Mucosa of descending colon (tissue), 3 donors: ENCODE data around the gene DMRTA1. TPM values are rescaled to one million over a fixed set of nuclear protein-coding genes. Genes with fewer than 3 reads are reported as not detected.

ENCODE experiments used
- ATAC-seq: fragments of 200-7000 bp; cut with Tn5 transposase; one replicate; pipeline ENCODE4 v1.9.1; 2020; ENCODE audit warnings: mild to moderate bottlenecking, moderate library complexity
- DNase-seq, 3 donors: peaks; one replicate each; pipeline ENCODE4 v3.0.0-alpha.2; 2020
- H3K36me3 ChIP-seq: fragments of 200-600 bp; one replicate; pipeline ENCODE4 v1.8.0; 2021; ENCODE audit warnings: low read depth, mild to moderate bottlenecking
- H3K4me1 ChIP-seq: fragments of 200-600 bp; one replicate; pipeline ENCODE4 v1.8.0; 2021; ENCODE audit warnings: low read depth, mild to moderate bottlenecking
- H3K4me3 ChIP-seq: fragments of 200-600 bp; one replicate; pipeline ENCODE4 v1.8.0; 2021; ENCODE audit warnings: mild to moderate bottlenecking
- H3K9me3 ChIP-seq: fragments of 200-600 bp; one replicate; pipeline ENCODE4 v1.8.0; 2021; ENCODE audit warnings: mild to moderate bottlenecking
- intact Hi-C, 2 donors: fragments of 100-400 bp; cut with DNase I in 1 of 2; cut with micrococcal nuclease in 1 of 2; formaldehyde crosslinking; loops; one replicate each; pipeline versions ENCODE4 v1.11.0 to v1.11.1; 2022; cut with DNase I, micrococcal nuclease
- total RNA-seq, 3 donors: library from RNA; stranded (reverse); fragmentation: NEBNext Ultra II Directional in 2 of 3; extraction: Animal tissue kit (Norgen Biotek cat#: 25700) in 2 of 3; gene quantifications; one replicate each; pipeline versions ENCODE4 v1.2.1 to v1.2.4, GENCODE V29; 2021 to 2023
- TF ChIP-seq, protein P1 (sequence below): fragments of 200-600 bp; IDR thresholded peaks from one replicate; pipeline ENCODE4 v1.8.0; 2022; ENCODE audit warnings: antibody characterized with exemption, mild to moderate bottlenecking
- donor health status: DM: no; HTN: no; CAD: no; lungs with moderate emphysema.
- donor health status: DM: no; HTN: no; CAD: no.
- donor health status: DM: no; HTN: yes; CAD: no.

The DMRTA1 gene
- total RNA-seq, 3 donors from 2014 or later, result 1.0 to 1.3 (median 1.2) TPM

DNA sequence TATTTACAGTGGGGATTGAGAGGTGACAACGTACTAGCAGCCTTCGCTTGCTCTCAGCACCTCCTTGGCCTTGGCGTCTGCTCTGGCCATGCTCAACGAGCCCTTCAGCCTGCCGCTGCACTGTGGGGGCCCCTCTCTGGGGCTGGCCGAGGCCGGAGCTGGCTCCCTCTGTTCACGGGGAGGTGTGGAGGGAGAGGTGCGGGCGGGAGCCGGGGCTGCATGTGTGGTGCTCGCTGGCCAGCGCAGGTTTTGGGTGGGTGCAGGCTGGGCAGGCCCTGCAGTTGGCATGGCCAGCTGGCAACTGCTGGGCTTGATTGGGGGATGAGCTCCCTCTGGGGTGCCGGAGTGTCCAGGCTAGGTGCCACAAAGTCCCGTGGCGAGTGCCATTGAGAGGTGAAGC is 5.8 kb upstream of the DMRTA1 start:
- Histone ChIP-seq H3K36me3 (no peaks in the 10 kb centered on the region), H3K9me3 (no peaks in the 10 kb centered on the region), H3K4me1 (no peaks in the 10 kb centered on the region), H3K4me3 (no peak overlapping the region)
- DNase-seq, result peak in 1 of 3 donors; percentile 30
- TF ChIP-seq, protein P1, sequence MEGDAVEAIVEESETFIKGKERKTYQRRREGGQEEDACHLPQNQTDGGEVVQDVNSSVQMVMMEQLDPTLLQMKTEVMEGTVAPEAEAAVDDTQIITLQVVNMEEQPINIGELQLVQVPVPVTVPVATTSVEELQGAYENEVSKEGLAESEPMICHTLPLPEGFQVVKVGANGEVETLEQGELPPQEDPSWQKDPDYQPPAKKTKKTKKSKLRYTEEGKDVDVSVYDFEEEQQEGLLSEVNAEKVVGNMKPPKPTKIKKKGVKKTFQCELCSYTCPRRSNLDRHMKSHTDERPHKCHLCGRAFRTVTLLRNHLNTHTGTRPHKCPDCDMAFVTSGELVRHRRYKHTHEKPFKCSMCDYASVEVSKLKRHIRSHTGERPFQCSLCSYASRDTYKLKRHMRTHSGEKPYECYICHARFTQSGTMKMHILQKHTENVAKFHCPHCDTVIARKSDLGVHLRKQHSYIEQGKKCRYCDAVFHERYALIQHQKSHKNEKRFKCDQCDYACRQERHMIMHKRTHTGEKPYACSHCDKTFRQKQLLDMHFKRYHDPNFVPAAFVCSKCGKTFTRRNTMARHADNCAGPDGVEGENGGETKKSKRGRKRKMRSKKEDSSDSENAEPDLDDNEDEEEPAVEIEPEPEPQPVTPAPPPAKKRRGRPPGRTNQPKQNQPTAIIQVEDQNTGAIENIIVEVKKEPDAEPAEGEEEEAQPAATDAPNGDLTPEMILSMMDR, result no peak
- intact Hi-C loops, result no loop called here
- ATAC-seq, result no peak

- intact Hi-C loops, result no loop called here
Observed at GRCh38 chr9:22446950-22447617, 460 bp downstream of the DMRTA1 start.

GRCh38 chr9:22447618-22448305 is 1.1 kb downstream of the DMRTA1 start:
- Histone ChIP-seq H3K36me3 (no peaks in the 10 kb centered on the region), H3K4me1 (no peaks in the 10 kb centered on the region), H3K9me3 (no peaks in the 10 kb centered on the region), H3K4me3 (peak overlapping the region; percentile 40)
- intact Hi-C loops, result no loop called here
- TF ChIP-seq, protein P1, result no peak
- DNase-seq (peak in 2 of 3 donors; percentile 34 to 43), ATAC-seq (peak; percentile 50)

More at GRCh38 chr9:22446950-22447617, 460 bp downstream of the DMRTA1 start:
- H3K4me1 ChIP-seq, result no peaks in the 10 kb centered on the region
- peak; percentile 72 to 82 (median 72) for DNase-seq
- TF ChIP-seq, protein P1, result no peak
- ATAC-seq, result peak; percentile 96
- H3K4me3 ChIP-seq, result peak overlapping the region; percentile 40
- H3K36me3 ChIP-seq, result no peaks in the 10 kb centered on the region
- no peaks in the 10 kb centered on the region for H3K9me3 ChIP-seq

DNA sequence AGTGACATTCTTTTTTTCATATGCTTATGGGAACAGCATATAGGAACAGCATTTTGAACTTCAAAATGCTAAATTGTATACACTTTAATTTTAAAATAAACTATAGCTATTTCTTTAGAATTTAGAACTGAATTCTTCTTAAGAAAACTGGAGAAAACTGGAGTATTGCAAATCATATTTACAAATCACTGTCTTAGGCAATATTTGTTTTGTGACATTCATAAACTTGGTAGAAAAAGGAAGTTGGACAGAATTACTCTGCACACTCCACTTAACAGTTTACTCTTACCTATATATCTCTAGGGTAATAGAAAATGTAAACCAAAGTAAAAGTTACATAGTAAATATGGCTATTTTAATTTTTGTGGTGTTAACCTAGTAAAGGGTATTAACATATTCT is 3.1 kb downstream of the DMRTA1 start:
- Histone ChIP-seq H3K36me3 (no peaks in the 10 kb centered on the region), H3K9me3 (no peaks in the 10 kb centered on the region), H3K4me3 (no peak overlapping the region), H3K4me1 (no peaks in the 10 kb centered on the region)
- no peak for DNase-seq
- intact Hi-C loops, result loop anchor here (5.0 to 10.0 kb wide), 3 partner anchors 142 to 635 kb away; no protein-coding TSS in a partner anchor
- TF ChIP-seq, protein P1, result no peak
- ATAC-seq, result no peak

DNA sequence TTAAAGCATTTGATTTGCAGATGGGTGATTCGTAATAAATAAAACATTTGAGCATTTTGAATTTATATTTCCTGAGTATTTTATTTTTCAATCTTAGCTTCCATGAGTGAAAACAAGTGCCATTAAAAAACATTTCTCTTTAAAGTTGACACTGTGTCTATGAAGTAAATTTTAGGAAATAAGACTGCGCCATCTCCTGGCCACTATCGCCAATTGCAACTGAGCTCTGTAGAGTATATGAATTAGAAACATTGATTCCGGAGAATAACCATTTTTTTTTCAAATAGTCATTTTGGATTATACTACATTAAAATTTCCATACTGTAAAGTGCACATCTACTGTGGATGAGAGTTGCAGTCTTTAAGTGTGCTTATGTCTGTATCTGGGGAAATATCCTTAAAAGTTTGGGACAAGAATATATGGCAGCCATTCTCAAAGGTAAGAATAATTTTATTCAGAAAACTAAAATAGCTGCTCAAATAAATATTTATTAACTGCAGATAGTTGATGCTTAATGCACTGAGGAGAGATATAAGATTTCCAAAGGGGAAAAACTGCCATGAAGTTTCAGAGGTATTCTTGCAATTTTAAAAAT is 5.9 kb downstream of the DMRTA1 start:
- Histone ChIP-seq H3K4me3 (no peak overlapping the region), H3K4me1 (no peaks in the 10 kb centered on the region), H3K9me3 (no peaks in the 10 kb centered on the region), H3K36me3 (no peaks in the 10 kb centered on the region)
- TF ChIP-seq, protein P1, result peak; percentile 32
- DNase-seq (peak in 2 of 3 donors; percentile 43 to 70), ATAC-seq (peak; percentile 56)
- intact Hi-C loops, result loop anchor here (5.0 to 10.0 kb wide), 3 partner anchors 145 to 638 kb away; no protein-coding TSS in a partner anchor
